VCaP (cell line): Measurements from ENCODE around the gene PPP1R12A.

Experiments
- H3K27ac ChIP-seq: fragments of 450-650 bp; 2 replicates; pipeline ENCODE4 v1.5.1; 2017
- TF ChIP-seq, protein P1 (sequence below): fragments of 450-650 bp; conservative IDR thresholded peaks from 2 replicates; pipeline ENCODE4 v1.5.1; 2017; ENCODE audit warnings: mild to moderate bottlenecking, moderate library complexity

The PPP1R12A gene

DNA sequence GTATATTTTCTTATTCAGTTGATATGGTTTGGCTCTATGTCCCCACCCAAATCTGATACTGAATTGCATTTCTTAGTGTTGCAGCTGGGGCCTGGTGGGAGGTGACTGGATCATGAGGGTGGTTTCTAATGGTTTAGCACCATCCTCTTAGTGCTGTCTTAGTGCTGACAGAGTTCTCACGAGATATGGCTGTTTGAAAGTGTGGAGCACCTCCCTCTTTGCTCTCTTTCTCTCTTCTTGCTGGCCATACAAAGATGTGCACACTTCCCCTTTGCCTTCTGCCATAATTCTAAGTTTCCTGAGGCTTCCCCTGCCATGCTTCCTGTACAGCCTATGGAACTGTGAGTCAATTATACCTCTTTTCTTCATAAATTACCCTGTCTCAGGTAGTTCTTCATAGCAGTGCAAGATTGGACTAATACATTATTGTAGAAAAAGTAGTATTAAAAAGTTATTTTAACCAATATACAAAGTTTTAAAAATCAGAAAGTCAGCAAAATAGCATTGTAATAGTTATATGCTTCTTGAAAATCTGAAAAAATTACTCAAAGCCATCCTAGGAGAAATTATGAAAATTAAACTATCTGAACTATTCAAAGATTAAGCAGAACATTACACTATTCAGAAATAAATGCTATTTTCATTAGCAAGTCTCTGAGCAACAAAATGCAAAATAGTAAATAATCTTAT lies 84.1 kb downstream of the PPP1R12A start:
- no peak overlapping the region for H3K27ac ChIP-seq
- TF ChIP-seq, protein P1, sequence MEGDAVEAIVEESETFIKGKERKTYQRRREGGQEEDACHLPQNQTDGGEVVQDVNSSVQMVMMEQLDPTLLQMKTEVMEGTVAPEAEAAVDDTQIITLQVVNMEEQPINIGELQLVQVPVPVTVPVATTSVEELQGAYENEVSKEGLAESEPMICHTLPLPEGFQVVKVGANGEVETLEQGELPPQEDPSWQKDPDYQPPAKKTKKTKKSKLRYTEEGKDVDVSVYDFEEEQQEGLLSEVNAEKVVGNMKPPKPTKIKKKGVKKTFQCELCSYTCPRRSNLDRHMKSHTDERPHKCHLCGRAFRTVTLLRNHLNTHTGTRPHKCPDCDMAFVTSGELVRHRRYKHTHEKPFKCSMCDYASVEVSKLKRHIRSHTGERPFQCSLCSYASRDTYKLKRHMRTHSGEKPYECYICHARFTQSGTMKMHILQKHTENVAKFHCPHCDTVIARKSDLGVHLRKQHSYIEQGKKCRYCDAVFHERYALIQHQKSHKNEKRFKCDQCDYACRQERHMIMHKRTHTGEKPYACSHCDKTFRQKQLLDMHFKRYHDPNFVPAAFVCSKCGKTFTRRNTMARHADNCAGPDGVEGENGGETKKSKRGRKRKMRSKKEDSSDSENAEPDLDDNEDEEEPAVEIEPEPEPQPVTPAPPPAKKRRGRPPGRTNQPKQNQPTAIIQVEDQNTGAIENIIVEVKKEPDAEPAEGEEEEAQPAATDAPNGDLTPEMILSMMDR: no peak

DNA sequence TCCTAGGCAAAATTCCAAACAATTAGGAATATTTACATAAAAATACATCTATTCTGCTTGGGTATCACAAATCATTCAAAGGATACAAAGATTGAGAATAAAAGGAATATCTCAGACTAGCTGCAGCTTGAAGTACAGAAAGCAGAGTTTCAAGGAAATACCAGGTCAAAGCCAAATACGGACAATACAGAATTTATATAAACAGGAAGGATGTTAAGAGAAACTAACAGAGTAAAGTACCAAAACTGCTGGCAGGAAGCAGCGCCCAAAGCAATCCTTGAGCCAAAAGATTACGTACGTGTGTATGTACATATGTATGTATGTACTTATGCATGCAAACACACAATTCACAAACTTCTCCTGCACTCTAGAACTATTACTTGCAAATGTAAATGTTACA lies 86.6 kb downstream of the PPP1R12A start:
- H3K27ac ChIP-seq: peak overlapping the region; percentile 65
- TF ChIP-seq, protein P1: no peak

DNA sequence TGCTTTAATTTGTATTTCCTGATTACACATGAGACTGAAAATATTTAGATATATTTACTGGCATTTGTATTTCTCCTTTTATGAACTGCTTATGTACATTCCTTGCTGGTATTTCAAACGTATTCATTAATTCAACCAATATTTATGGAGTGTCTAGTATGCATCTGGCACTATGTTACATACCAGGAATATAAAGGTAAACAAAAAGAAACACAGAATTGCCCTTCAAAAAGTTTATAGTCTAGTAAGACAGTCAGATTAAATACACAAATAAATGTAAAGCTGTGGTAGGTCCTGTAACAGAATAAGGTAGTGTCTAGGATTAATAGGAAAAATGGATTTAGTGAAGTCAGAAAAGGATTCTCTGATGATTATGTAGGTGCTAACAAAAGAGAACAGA lies 87.5 kb downstream of the PPP1R12A start:
- TF ChIP-seq, protein P1: no peak

DNA sequence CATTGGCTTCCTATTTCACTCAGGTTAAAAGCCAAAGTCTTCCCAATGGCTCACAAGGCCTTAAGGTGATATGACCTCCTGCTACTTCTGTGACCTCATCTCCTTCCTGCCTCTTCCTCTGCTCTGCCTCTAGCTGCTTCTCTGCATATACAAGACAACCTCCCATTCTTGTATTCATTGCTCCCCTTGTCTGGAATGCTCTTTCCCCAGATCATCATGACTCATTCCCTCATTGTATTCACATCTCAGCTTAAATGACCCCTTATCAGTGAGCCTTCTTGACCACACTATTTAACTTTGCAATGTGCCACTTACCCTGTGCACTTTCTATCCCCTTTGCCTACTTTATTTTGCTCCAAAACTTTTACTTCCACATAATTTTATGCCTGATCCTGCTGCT lies 90.2 kb downstream of the PPP1R12A start:
- no peak overlapping the region for H3K27ac ChIP-seq
- TF ChIP-seq, protein P1: no peak

More for the DNA sequence above, 87.5 kb downstream of the PPP1R12A start:
- H3K27ac ChIP-seq: peak overlapping the region; percentile 65

DNA sequence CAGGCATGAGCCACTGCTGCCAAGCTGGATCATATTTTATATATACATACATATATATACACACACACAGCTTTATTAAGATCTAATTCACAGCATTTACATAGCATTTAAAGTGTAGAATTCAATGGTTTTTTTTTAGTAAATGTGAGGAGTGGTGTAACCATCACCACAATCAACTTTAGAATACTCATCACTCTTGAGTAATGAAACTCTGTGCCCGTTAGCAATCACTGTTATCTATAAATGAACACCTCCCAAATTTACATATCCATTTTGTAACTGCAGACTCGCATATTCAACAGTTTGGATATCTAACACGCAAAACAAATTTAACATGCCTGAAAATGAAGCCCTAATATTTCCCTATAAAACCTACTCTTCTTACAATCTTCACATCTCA lies 90.9 kb downstream of the PPP1R12A start:
- H3K27ac ChIP-seq: peak overlapping the region; percentile 89; the same call in 1 of the 2 replicates
- TF ChIP-seq, protein P1: no peak

DNA sequence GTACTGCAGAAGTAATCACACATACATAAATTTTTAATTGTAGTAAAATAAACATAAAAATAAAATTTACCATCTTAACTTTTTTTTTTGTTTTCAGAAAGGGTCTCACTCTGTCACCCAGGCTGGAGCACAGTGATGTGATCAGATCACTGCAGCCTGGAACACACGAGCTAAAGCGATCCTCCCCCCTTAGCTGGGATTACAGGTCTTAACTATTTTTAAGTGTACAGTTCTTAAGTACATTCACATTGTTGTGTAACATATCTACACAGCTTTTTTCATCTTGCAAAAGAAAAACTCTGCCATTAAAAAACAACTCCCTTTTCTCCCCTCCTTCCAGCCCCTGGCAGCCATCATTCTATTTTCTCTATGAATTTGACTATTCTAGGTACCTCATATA lies 92.3 kb downstream of the PPP1R12A start:
- peak overlapping the region; percentile 89 for H3K27ac ChIP-seq
- TF ChIP-seq, protein P1: no peak

DNA sequence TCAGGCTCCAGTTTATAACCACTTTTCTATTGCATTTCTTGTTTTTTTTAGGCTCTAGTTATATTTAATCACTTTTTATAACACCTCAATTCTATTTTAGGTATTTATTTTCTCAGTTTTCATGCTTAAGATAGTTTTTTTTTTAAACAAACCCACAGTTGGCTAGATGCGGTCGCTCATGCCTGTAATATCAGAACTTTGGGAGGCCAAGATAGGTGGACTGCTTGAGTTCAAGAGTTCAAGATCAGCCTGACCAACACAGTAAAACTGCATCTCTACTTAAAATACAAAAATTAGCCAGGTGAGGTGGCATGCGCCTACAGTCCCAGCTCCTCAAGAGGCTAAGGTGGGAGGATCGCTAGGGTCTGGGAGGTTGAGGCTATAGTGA lies 93.0 kb downstream of the PPP1R12A start:
- peak overlapping the region; percentile 89 for H3K27ac ChIP-seq
- TF ChIP-seq, protein P1: no peak
